NCI-H146 (cell line): ENCODE results near the gene JCAD.
"Not testable (repeated sequence)": the region's sequence is repeated elsewhere in the genome, so short reads cannot be mapped to it uniquely, and the experiment has no call there.

Source experiments
- DNase-seq: peaks from one replicate; lab custom pipeline; 2025; lab: John Stamatoyannopoulos, UW

Gene JCAD

GRCh38 chr10:29987471-29987870, 71.9 kb downstream of the JCAD start:
- DNase-seq = no peak

DNA sequence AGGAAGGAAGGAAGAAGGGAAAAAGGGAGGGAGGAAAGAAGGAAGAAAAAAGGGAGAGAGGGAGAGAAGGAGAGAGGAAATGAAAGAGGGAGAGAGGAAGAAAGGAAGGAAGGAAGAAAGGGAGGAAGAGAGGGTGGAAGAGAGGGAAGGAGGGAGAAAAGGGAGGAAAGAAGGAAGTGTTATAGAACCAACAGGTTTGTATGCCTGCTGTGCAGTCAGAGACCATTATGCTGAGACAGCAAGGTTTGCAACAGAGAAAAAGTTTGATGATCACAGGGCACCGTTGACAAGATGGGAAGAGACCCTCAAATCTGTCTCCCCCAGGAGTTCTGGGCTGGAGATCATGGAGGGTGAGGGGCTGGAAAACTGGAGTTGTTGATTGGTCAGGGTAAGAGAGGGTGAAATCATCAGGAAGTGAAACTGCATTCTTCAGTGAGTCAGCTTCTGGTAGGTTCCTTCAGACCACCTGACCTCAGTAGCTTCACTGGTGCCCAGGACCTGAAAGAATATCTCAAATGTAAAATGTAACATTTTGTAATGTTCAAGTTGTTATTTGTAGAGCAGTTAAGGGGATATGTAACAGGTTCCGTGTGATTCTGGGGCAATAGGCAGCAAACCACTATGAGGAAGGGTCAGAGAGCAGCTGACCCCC, 76.3 kb downstream of the JCAD start:
- DNase-seq = no peak

DNA sequence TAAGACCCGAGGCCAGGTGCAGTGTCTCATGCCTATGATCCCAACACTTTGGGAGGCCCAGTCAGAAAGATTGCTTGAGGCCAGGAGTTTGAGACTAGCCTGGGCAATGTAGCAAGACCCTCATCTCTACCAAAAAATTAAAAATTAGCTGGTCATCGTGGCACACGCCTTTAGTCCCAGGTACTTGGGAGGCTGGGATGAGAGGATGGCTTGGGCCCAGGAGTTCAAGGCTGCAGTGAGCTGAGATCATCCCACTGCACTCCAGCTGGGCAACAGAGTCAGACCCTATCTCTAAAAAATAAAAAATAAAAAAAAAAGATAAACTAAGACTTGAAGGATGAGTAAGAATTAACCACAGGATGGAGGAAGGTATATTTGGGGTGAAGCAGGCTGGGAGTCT, 77.9 kb downstream of the JCAD start:
- DNase-seq = no peak

- no peak for DNase-seq
These were observed 79.3 kb downstream of the JCAD start for GRCh38 chr10:29980084-29980483.

- not testable (repeated sequence) for DNase-seq
These were observed 80.0 kb downstream of the JCAD start for GRCh38 chr10:29979421-29979779.

DNA sequence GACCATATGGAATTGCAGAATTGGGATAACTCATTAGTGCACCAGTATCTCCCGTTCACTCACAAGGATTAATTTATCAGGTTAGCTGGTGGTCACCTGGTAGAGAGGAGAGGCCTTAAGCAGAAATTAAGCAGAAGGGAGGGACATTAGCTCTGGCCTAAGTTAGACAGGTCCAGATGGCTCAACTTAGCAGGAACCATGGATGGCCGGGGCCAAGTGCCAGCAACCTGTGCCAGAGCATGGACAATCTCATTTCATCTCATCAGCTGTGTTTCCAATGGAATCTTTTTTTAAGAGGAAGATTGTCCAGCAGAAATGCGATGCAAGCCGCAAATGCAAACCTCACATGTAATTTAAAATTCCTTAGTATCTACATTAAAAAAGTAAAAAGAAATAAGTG, 82.2 kb downstream of the JCAD start:
- no peak for DNase-seq

DNA sequence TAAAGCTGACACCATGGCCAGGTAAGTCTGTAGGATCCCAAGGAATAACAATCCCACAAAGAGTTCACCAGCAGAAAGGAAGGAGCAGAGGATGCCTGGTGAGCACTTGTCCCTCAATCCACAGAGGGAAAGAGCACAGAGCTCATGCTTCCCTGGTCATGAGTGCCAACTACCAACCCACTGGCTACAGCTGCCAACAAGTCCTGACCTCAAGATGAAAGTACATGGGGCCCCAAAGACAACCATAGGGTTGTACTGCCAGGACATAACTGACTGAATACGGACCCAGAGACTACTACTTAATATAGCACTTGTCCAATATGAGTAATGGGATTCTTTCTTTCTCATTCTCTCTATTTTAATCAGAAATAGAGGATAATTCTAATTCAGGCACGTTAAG, 83.3 kb downstream of the JCAD start:
- no peak for DNase-seq

DNA sequence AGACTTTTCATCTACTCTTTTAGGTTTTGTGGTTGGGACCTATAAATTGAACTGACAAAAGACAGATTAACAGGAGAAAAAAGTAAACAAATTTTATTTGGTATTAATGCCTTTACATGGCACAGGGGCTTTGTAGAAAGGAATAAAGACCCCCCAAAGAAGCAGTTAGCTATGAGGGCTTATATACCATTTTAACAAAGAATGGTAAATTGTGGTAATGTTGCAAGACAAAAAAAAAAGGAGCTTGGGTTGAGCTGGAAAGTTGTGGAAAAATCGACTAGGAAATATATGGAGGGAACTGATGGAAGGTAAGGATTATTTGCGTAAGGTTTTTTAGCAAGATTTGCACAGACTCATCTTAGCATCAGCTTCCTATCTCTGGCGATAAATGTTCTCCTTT, 84.6 kb downstream of the JCAD start:
- DNase-seq = no peak

DNA sequence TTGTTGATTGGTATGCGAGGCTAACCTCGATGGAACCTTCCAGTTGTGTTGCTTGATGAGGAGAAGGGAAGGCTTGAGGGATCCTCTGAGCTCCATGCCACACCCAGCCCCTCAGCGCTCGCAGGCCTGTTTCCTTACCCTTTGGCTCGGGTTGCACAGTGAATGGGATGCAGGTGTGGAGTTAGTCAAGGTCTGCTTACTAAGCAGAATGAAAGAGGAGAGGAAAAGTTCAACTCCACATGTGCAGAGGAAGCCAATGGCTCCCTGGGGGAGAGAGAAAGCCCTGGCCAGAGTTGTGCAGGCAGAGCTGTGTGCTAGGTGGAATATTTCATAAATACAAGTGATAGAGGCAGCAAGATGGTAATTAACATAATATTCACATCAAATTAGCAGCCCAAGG, 85.5 kb downstream of the JCAD start:
- peak; percentile 36 for DNase-seq

- no peak for DNase-seq
These were observed 88.8 kb downstream of the JCAD start for GRCh38 chr10:29970576-29970975.

- no peak for DNase-seq
These were observed 89.4 kb downstream of the JCAD start for GRCh38 chr10:29970012-29970396.

DNA sequence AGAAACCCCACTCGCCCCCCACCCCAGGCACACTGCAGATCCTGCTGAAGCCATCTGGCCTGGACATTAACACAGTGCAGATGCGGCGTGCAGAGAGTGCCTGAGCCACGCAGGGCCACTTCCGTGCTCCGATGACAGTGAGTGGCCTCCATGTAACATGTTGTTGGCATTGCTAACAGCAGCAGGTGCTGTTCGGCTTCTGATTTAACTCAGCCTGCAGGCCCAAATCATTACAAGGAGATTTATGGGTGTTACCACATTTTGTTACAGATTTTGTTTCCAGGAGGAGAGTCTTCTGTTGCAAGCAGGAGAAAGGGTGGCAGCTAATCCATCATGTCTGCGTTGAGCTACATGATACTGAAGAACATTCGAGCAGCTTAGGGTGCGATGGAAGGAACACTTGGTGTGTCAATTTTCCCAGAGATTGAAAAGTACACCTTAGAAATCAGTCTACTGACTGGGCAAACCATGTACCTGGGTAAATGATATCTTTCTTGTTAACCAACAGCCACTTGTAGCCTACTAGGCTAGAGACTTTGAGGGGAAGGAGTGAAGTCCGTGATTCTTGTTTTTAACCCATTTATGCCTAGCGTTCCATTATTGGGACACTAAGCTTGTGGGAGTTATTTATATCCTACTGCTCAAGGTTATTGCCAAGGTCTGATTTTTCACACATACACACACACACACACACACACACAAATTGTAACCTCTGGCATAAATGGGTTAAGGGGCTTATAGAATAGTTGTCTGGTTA, 90.0 kb downstream of the JCAD start:
- DNase-seq = no peak

GRCh38 chr10:29968585-29968984, 90.8 kb downstream of the JCAD start:
- DNase-seq = no peak

GRCh38 chr10:29966269-29966668, 93.1 kb downstream of the JCAD start:
- no peak for DNase-seq
